ENCODE measurements around the gene CACNA1A. TPM values are rescaled to one million over a fixed set of nuclear protein-coding genes. Genes with fewer than 3 reads are reported as not detected.
A peak's percentile ranks its signal among the peaks of the same experiment; 100 is the strongest.

CACNA1A gene
- total RNA-seq, 1 experiment from 2014 or later: 3.4 TPM

GRCh38 chr19:13164343-13165161 lies 341.7 kb downstream of the CACNA1A start:
- DNase-seq (ENCODE audit: low spot score): peak; percentile 94

GRCh38 chr19:13163609-13164342 lies 342.5 kb downstream of the CACNA1A start:
- peak; percentile 99 for DNase-seq (ENCODE audit: low spot score)

- DNase-seq (ENCODE audit: low spot score): peak; percentile 98
These were observed 343.3 kb downstream of the CACNA1A start for GRCh38 chr19:13162724-13163608.

- DNase-seq (ENCODE audit: low spot score): peak; percentile 64
These were observed 345.7 kb downstream of the CACNA1A start for GRCh38 chr19:13160557-13160956.

- no peak for DNase-seq (ENCODE audit: low spot score)
These were observed 346.6 kb downstream of the CACNA1A start for GRCh38 chr19:13159713-13160112.
